Esophagus muscularis mucosa (tissue), 4 donors: ENCODE data around the gene PDE4D. TPM values are rescaled to one million over a fixed set of nuclear protein-coding genes. Genes with fewer than 3 reads are reported as not detected.

Experiments used
- DNase-seq: peaks from one replicate; pipeline ENCODE4 v3.0.0-alpha.2; 2017; ENCODE audit errors: extremely low spot score
- H3K27ac ChIP-seq, 4 donors: fragments of 200-600 bp; sonication (generic); replicated peaks in 1 of 4; 1 replicate in 3 of 4; 2 replicates in 1 of 4; pipeline ENCODE4 v1.5.1; 2016 to 2019; ENCODE audit warnings: mild to moderate bottlenecking in 1 of 4
- H3K27me3 ChIP-seq, 4 donors: fragments of 200-600 bp; sonication (generic); one replicate each; pipeline versions ENCODE4 v1.5.1 to v1.6.0; 2016 to 2019
- H3K36me3 ChIP-seq, 4 donors: fragments of 200-600 bp; sonication (generic); one replicate each; pipeline ENCODE4 v1.5.1; 2016 to 2019
- H3K4me1 ChIP-seq, 4 donors: fragments of 200-600 bp; sonication (generic); one replicate each; pipeline ENCODE4 v1.5.1; 2016 to 2019
- H3K4me3 ChIP-seq, 4 donors: fragments of 200-600 bp; sonication (generic); 1 replicate in 2 of 4; 2 replicates in 2 of 4; pipeline ENCODE4 v1.5.1; 2016 to 2019; ENCODE audit warnings: mild to moderate bottlenecking in 4 of 4, moderate library complexity in 1 of 4
- H3K9me3 ChIP-seq, 4 donors: fragments of 200-600 bp; sonication (generic); 1 replicate in 3 of 4; 2 replicates in 1 of 4; pipeline ENCODE4 v1.5.1; 2016 to 2019
- CTCF ChIP-seq, 3 experiments: fragments of 200-600 bp in 2 of 3; fragments of 450-650 bp in 1 of 3; sonication (generic) in 2 of 3; IDR thresholded peaks; one replicate each; pipeline ENCODE4 v1.5.1; 2017 to 2019; ENCODE audit warnings: antibody characterized with exemption in 3 of 3, mild to moderate bottlenecking in 2 of 3, moderate library complexity in 1 of 3
- EP300 ChIP-seq: sonication (generic); formaldehyde crosslinking; IDR thresholded peaks from one replicate; pipeline ENCODE4 v1.6.1; 2017; ENCODE audit warnings: antibody characterized with exemption
- POLR2A ChIP-seq: fragments of 450-650 bp; IDR thresholded peaks from one replicate; pipeline ENCODE4 v1.6.1; 2017; ENCODE audit warnings: antibody characterized with exemption, moderate library complexity, mild to moderate bottlenecking, low read depth
- POLR2AphosphoS5 ChIP-seq, 2 donors: sonication (generic); formaldehyde crosslinking; IDR thresholded peaks; one replicate each; pipeline ENCODE4 v1.6.1; 2017; ENCODE audit warnings: antibody characterized with exemption in 2 of 2
- whole genome bisulfite sequencing: methylation state at CpG from one replicate; pipeline ENCODE4 v1.1.5; 2018; 5-methylcytosine and 5-hydroxymethylcytosine counted together
- intact Hi-C: fragments of 100-400 bp; cut with DNase I; formaldehyde crosslinking; loops from one replicate; pipeline ENCODE4 v1.15.1; 2023
- total RNA-seq, 4 donors: library from RNA; depleted of rRNA; stranded (reverse); fragments of >200 nt; gene quantifications; one replicate each; pipeline versions ENCODE4 v1.1.0 to v1.2.1, GENCODE V29; 2016

PDE4D gene
- total RNA-seq, 4 donors from 2014 or later: 39.2 to 87.0 (median 50.2) TPM

DNA sequence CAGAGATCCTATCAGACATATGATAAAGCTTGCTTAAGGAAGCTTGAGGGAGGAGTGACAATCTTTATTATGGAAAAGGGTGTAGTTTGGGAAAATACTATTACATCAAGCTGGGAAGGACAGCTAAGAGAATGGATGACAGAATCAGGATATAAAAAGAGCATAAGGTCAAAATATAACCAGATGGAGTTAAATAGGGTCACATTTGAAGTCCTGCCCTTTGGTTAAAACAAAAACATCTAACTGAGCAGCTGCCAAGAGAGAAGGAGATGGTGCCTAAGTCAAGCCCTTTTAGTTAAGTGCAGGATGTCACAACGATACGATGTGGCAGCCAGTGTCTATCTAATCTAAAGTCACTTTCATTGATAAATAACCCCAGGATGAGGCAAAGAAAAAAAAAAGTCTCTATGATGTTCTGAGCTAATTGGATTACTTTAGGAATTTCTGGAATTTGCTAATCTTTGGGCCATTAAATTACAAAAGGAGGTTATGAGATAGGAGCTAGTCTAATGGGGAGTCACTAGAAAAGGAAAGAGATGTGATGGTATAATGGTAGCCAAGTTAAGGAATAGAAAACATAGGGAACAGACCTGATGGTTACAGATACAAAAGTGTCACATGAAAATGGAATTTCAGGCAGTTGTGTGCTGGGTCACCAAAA is 365.2 kb downstream of the PDE4D start:
- TF ChIP-seq CTCF (IDR thresholded peaks at IDR 0.05): no peak
- TF ChIP-seq POLR2AphosphoS5 (IDR thresholded peaks at IDR 0.05): no peak
- no peak for TF ChIP-seq POLR2A
- TF ChIP-seq EP300: no peak
- no peak for DNase-seq
- Histone ChIP-seq H3K27ac (no peak overlapping the region), H3K36me3 (no peaks in the 10 kb centered on the region), H3K9me3 (no peaks in the 10 kb centered on the region), H3K4me1 (no peaks in the 10 kb centered on the region), H3K27me3 (no peaks in the 10 kb centered on the region), H3K4me3 (no peak overlapping the region)
- WGBS: 54% methylated on average over 2 of the region's 2 CpGs
- intact Hi-C loops: no loop called here

DNA sequence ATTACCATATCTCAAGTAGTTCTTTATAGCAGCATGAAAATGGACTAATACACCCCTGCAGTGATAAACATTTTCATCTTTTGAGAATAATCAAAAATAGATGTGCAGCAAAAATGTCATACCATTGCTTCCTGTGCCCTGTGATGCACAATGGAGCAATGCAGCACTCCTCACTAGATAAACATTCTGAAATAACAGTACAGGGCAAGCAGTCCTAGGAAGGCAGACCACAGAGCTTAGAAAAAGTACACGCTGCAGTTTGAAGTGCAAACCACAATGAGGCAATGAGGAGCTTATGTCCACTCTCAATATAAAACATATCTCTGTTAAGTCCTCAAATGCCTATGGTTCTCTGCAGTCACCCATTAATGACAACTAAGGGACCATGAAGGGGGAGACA is 367.6 kb downstream of the PDE4D start:
- peaks cover 0 to 9% (median 0%) of the 10 kb centered on the region in 4 donors for H3K4me1 ChIP-seq
- no peaks in the 10 kb centered on the region for H3K9me3 ChIP-seq
- no peaks in the 10 kb centered on the region for H3K36me3 ChIP-seq
- H3K4me3 ChIP-seq: no peak overlapping the region
- no peaks in the 10 kb centered on the region for H3K27me3 ChIP-seq
- intact Hi-C loops: no loop called here
- TF ChIP-seq POLR2AphosphoS5 (IDR thresholded peaks at IDR 0.05): no peak
- TF ChIP-seq CTCF (IDR thresholded peaks at IDR 0.05): no peak
- TF ChIP-seq POLR2A: no peak
- 80% methylated on average over 1 of the region's 1 CpG for WGBS
- H3K27ac ChIP-seq: no peak overlapping the region
- no peak for DNase-seq

- intact Hi-C loops: no loop called here
- no peaks in the 10 kb centered on the region for H3K9me3 ChIP-seq
- H3K27ac ChIP-seq: no peak overlapping the region
- H3K36me3 ChIP-seq: no peaks in the 10 kb centered on the region
- H3K4me3 ChIP-seq: no peak overlapping the region
- WGBS: 94% methylated on average over 3 of the region's 3 CpGs
- H3K4me1 ChIP-seq: peaks cover 0 to 9% (median 0%) of the 10 kb centered on the region in 4 donors
- no peak for TF ChIP-seq EP300
- no peak for TF ChIP-seq POLR2AphosphoS5 (IDR thresholded peaks at IDR 0.05)
- TF ChIP-seq CTCF (IDR thresholded peaks at IDR 0.05): no peak
- TF ChIP-seq POLR2A: no peak
- H3K27me3 ChIP-seq: no peaks in the 10 kb centered on the region
- no peak for DNase-seq
These were observed 368.2 kb downstream of the PDE4D start for GRCh38 chr5:59525311-59525710.

DNA sequence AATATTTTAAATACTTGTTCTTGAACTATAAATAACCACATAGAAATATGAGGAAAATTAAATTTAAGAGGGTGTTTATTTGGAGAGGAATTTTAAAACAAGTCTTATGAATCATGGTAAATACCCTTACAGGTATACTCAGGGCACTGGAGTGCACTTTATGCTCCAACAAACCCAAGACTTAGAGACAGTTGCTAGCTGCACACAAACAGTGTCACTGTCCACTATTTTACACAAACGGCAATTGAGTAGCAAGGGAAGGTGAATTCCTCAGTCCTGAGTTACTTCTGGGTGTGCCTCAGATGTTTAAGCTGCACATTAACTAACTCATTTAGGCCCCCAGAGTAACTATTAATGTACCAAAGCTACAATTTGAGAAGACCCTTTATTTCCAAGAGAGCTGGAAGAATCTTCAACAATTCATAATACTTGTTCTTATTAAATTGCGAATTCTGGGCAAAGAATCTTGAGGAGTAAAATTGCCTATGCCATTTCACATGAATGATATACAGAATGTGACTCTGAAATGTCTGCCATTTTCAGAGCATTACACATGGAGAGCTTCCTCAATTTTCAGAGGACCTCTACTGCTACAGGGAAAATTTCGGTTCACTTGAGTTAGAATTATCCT is 371.2 kb downstream of the PDE4D start:
- 83% methylated on average over 3 of the region's 3 CpGs for WGBS

More for the DNA sequence above, 371.2 kb downstream of the PDE4D start:
- TF ChIP-seq POLR2A (no peak), CTCF (IDR thresholded peaks at IDR 0.05) (no peak), EP300 (no peak), POLR2AphosphoS5 (IDR thresholded peaks at IDR 0.05) (no peak)
- Histone ChIP-seq H3K4me1 (peaks cover 0 to 16% (median 0%) of the 10 kb centered on the region in 4 donors), H3K4me3 (no peak overlapping the region), H3K27ac (no peak overlapping the region), H3K27me3 (no peaks in the 10 kb centered on the region), H3K36me3 (no peaks in the 10 kb centered on the region), H3K9me3 (no peaks in the 10 kb centered on the region)
- no peak for DNase-seq
- intact Hi-C loops: no loop called here
